ENCODE results near the gene ADAMTSL1. TPM values are rescaled to one million over a fixed set of nuclear protein-coding genes. Genes with fewer than 3 reads are reported as not detected.

Gene ADAMTSL1
- total and polyA plus RNA-seq, 9 of the 15 experiments (the other 6 are each of a cell fraction or from before 2014, with no cell fraction given) = 0.01 TPM; not detected in 8

DNA sequence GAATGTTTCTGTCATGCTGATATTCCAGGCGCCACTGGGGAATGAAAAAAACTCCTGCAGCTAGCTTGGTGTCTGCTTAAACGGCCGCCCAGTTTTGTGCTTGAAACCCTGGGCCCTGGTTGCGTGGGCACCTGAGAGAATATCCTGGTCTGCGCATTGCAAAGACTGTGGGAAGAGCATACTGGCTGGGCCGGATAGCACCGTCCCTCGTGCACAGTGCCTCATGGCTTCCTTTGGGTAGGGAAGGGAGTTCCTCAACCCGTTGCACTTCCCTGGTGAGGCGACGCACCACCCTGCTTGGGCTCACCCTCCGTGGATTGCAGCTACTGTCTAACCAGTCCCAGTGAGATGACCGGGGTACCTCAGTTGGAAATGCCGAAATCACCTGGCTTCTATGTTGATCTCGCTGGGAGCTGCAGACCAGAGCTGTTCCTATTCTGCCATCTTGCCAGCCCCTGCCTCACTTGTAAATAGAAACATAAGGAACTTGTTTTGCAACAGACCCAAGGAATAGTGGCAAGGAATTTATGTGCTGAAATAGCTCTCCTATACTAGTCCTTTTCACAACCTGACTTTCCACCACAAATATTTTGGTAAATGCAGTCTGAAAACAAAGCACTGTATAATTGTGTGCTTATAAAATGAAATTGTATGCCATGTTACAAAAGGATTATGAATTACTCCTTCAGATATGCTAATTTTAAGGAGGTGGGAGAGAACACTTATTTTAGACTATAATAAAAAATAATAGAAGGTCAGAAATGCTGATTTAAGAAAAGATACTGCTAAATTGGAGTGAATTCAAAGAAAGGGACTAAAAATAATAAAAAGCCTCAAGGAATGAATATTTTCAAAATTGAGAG, 90.3 kb downstream of the ADAMTSL1 start (continued):
- TF ChIP-seq, protein P1, sequence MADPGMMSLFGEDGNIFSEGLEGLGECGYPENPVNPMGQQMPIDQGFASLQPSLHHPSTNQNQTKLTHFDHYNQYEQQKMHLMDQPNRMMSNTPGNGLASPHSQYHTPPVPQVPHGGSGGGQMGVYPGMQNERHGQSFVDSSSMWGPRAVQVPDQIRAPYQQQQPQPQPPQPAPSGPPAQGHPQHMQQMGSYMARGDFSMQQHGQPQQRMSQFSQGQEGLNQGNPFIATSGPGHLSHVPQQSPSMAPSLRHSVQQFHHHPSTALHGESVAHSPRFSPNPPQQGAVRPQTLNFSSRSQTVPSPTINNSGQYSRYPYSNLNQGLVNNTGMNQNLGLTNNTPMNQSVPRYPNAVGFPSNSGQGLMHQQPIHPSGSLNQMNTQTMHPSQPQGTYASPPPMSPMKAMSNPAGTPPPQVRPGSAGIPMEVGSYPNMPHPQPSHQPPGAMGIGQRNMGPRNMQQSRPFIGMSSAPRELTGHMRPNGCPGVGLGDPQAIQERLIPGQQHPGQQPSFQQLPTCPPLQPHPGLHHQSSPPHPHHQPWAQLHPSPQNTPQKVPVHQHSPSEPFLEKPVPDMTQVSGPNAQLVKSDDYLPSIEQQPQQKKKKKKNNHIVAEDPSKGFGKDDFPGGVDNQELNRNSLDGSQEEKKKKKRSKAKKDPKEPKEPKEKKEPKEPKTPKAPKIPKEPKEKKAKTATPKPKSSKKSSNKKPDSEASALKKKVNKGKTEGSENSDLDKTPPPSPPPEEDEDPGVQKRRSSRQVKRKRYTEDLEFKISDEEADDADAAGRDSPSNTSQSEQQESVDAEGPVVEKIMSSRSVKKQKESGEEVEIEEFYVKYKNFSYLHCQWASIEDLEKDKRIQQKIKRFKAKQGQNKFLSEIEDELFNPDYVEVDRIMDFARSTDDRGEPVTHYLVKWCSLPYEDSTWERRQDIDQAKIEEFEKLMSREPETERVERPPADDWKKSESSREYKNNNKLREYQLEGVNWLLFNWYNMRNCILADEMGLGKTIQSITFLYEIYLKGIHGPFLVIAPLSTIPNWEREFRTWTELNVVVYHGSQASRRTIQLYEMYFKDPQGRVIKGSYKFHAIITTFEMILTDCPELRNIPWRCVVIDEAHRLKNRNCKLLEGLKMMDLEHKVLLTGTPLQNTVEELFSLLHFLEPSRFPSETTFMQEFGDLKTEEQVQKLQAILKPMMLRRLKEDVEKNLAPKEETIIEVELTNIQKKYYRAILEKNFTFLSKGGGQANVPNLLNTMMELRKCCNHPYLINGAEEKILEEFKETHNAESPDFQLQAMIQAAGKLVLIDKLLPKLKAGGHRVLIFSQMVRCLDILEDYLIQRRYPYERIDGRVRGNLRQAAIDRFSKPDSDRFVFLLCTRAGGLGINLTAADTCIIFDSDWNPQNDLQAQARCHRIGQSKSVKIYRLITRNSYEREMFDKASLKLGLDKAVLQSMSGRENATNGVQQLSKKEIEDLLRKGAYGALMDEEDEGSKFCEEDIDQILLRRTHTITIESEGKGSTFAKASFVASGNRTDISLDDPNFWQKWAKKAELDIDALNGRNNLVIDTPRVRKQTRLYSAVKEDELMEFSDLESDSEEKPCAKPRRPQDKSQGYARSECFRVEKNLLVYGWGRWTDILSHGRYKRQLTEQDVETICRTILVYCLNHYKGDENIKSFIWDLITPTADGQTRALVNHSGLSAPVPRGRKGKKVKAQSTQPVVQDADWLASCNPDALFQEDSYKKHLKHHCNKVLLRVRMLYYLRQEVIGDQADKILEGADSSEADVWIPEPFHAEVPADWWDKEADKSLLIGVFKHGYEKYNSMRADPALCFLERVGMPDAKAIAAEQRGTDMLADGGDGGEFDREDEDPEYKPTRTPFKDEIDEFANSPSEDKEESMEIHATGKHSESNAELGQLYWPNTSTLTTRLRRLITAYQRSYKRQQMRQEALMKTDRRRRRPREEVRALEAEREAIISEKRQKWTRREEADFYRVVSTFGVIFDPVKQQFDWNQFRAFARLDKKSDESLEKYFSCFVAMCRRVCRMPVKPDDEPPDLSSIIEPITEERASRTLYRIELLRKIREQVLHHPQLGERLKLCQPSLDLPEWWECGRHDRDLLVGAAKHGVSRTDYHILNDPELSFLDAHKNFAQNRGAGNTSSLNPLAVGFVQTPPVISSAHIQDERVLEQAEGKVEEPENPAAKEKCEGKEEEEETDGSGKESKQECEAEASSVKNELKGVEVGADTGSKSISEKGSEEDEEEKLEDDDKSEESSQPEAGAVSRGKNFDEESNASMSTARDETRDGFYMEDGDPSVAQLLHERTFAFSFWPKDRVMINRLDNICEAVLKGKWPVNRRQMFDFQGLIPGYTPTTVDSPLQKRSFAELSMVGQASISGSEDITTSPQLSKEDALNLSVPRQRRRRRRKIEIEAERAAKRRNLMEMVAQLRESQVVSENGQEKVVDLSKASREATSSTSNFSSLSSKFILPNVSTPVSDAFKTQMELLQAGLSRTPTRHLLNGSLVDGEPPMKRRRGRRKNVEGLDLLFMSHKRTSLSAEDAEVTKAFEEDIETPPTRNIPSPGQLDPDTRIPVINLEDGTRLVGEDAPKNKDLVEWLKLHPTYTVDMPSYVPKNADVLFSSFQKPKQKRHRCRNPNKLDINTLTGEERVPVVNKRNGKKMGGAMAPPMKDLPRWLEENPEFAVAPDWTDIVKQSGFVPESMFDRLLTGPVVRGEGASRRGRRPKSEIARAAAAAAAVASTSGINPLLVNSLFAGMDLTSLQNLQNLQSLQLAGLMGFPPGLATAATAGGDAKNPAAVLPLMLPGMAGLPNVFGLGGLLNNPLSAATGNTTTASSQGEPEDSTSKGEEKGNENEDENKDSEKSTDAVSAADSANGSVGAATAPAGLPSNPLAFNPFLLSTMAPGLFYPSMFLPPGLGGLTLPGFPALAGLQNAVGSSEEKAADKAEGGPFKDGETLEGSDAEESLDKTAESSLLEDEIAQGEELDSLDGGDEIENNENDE (IDR thresholded peaks at IDR 0.05; ENCODE audit: low read depth, low read length) = no peak

All from K562 (cell line).